Pancreas (tissue), 10 donors: ENCODE results near the gene NHLRC2. TPM values are rescaled to one million over a fixed set of nuclear protein-coding genes. Genes with fewer than 3 reads are reported as not detected.
A peak's percentile ranks its signal among the peaks of the same experiment; 100 is the strongest.
"Not testable (repeated sequence)": the region's sequence is repeated elsewhere in the genome, so short reads cannot be mapped to it uniquely, and the experiment has no call there.

Experiments used
- ATAC-seq, 4 donors: fragments of 200-7000 bp; cut with Tn5 transposase; one replicate each; pipeline versions ENCODE4 v1.8.0 to v1.9.1; 2020; ENCODE audit warnings: mild to moderate bottlenecking in 4 of 4, moderate library complexity in 4 of 4
- DNase-seq, 6 donors: peaks; one replicate each; pipeline ENCODE4 v3.0.0-alpha.2; 2020
- FAIRE-seq: peaks from 2 replicates; lab custom pipeline; 2012; peaks lifted over from hg19 to GRCh38; lab: Jason Lieb, UNC
- H3K27ac ChIP-seq, 4 donors: fragments of 200-600 bp; sonication (generic); 1 replicate in 3 of 4; 2 replicates in 1 of 4; pipeline versions ENCODE4 v1.5.0 to v1.8.0; 2020
- H3K27me3 ChIP-seq, 4 donors: fragments of 200-600 bp; one replicate each; pipeline ENCODE4 v1.8.0; 2021
- H3K36me3 ChIP-seq, 3 donors: fragments of 200-600 bp; sonication (generic) in 1 of 3; one replicate each; pipeline versions ENCODE4 v1.5.0 to v1.8.0; 2020 to 2021
- H3K4me1 ChIP-seq, 3 donors: fragments of 200-600 bp; one replicate each; pipeline ENCODE4 v1.8.0; 2021
- H3K4me3 ChIP-seq, 4 donors: fragments of 200-600 bp; sonication (generic) in 2 of 4; one replicate each; pipeline versions ENCODE4 v1.5.0 to v1.8.0; 2020 to 2021
- H3K9me3 ChIP-seq, 4 donors: fragments of 200-600 bp; one replicate each; pipeline ENCODE4 v1.8.0; 2021
- WGBS, 2 donors: extraction: QIAGEN DNeasy Blood & Tissue Kit; methylation state at CpG; one replicate each; pipeline ENCODE4 v1.1.7; 2013; 5-methylcytosine and 5-hydroxymethylcytosine counted together
- intact Hi-C, 3 donors: fragments of 100-400 bp; cut with DNase I; formaldehyde crosslinking; loops; one replicate each; pipeline versions ENCODE4 v1.11.1 to v1.14.2; 2022
- polyA plus RNA-seq, 2 donors: library from polyadenylated mRNA; stranded (reverse); fragments of 200-250 nt; gene quantifications; one replicate each; pipeline ENCODE4 v1.2.3, GENCODE V29; 2013
- total RNA-seq, 6 donors: library from RNA; stranded (reverse); fragmentation: NEBNext Ultra II Directional in 4 of 6; extraction: Animal tissue kit (Norgen Biotek cat#: 25700) in 4 of 6; gene quantifications; one replicate each; pipeline versions ENCODE4 v1.2.1 to v1.2.4, GENCODE V29; 2021 to 2023
- TF ChIP-seq, protein P1 (sequence below), 4 donors: fragments of 200-600 bp; sonication (generic) in 3 of 4; IDR thresholded peaks; one replicate each; pipeline versions ENCODE4 v1.5.0 to v1.8.0; 2021; ENCODE audit warnings: antibody characterized with exemption in 4 of 4
- donor health status: healthy with polysubstance abuse.
- donor health status: DM: no; HTN: no; CAD: no; lungs with moderate emphysema.
- donor health status: DM: no; HTN: no; CAD: no.
- donor health status: control.
- donor health status: control.
- donor health status: Bipolar disorder and iron deficiency.
- donor health status: DM: yes; HTN: yes; CAD: no.
- donor health status: DM: no; HTN: no; CAD: no.
- donor health status: DM: no; HTN: no; CAD: no.
- donor health status: DM: yes; HTN: yes; CAD: no.

Gene NHLRC2
- total and polyA plus RNA-seq, 8 donors: 4.3 to 24.0 (median 17.4) TPM

DNA sequence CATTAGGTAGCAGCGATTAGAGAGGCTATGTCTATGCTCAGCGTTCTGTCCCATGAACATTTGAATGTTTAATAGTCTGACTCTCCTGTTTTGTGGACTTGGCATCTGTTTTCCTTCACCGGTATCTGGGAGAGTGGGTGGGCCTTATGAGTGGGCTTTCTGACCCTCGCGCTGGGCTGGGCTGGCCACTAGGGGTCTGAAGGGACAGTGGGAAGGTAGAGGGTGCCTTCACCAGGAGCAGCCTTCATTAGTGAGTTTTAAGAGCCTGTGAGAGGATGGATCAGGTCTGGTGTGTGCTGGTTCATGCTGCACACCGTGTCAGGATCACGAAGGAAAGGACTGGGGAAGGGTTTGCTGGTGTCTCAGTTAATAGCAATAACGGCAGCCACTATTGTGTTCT is 34.0 kb upstream of the NHLRC2 start:
- peak in 1 of 4 donors; percentile 11 for ATAC-seq
- Histone ChIP-seq H3K27ac (no peak overlapping the region), H3K4me1 (peaks cover 4 to 15% (median 6%) of the 10 kb centered on the region in 3 donors), H3K36me3 (no peaks in the 10 kb centered on the region), H3K4me3 (no peak overlapping the region), H3K9me3 (no peaks in the 10 kb centered on the region), H3K27me3 (no peaks in the 10 kb centered on the region)
- 67 to 68% methylated on average over 8 of the region's 8 CpGs for WGBS, 2 donors
- no peak for FAIRE-seq
- TF ChIP-seq, protein P1, sequence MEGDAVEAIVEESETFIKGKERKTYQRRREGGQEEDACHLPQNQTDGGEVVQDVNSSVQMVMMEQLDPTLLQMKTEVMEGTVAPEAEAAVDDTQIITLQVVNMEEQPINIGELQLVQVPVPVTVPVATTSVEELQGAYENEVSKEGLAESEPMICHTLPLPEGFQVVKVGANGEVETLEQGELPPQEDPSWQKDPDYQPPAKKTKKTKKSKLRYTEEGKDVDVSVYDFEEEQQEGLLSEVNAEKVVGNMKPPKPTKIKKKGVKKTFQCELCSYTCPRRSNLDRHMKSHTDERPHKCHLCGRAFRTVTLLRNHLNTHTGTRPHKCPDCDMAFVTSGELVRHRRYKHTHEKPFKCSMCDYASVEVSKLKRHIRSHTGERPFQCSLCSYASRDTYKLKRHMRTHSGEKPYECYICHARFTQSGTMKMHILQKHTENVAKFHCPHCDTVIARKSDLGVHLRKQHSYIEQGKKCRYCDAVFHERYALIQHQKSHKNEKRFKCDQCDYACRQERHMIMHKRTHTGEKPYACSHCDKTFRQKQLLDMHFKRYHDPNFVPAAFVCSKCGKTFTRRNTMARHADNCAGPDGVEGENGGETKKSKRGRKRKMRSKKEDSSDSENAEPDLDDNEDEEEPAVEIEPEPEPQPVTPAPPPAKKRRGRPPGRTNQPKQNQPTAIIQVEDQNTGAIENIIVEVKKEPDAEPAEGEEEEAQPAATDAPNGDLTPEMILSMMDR (IDR thresholded peaks at IDR 0.05): no peak
- DNase-seq: no peak
- intact Hi-C loops: no loop called here

DNA sequence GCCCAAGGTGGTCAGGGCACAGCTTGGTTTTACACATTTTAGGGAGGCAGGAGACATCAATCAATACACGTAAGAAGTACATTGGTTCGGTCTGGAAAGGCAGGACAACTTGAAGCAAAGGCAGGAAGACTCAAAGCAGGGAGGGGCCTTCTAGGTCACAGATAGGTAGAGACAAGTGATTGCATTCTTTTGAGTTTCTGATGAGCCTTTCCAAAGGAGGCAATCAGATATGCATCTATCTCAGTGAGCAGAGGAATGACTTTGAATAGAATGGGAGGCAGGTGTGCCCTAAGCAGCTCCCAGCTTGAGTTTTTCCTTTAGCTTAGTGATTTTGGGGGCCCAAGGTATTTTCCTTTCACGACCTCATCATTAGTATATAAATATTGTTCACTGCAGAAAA is 33.2 kb upstream of the NHLRC2 start:
- H3K9me3 ChIP-seq, ATAC-seq, intact Hi-C loops, H3K27ac ChIP-seq, FAIRE-seq, DNase-seq, H3K36me3 ChIP-seq, H3K4me3 ChIP-seq, H3K27me3 ChIP-seq: not testable (repeated sequence)
- 75 to 87% methylated on average over 3 of the region's 3 CpGs for WGBS, 2 donors
- peaks cover 4 to 12% (median 5%) of the 10 kb centered on the region in 3 donors for H3K4me1 ChIP-seq

DNA sequence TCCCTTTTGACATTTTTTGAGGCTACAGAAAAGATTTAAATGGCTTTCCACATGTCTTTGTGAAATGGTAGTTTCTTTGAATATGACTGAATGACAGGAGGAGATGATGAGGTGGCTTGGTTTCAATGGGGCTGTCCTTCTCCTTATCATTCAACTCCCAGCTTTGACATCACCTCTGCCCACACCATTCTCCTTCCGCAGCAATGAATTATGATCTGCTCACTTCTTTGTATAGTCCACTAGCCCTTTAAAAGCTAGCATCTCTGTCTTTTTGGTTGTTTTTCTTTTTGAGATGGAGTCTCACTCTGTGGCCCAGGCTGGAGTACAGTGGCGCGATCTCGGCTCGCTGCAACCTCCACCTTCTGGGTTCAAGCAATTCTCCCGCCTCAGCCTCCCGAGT is 32.3 kb upstream of the NHLRC2 start:
- Histone ChIP-seq H3K9me3 (no peaks in the 10 kb centered on the region), H3K4me1 (peaks cover 0 to 10% (median 2%) of the 10 kb centered on the region in 3 donors), H3K4me3 (no peak overlapping the region), H3K36me3 (no peaks in the 10 kb centered on the region), H3K27me3 (no peaks in the 10 kb centered on the region), H3K27ac (no peak overlapping the region)
- intact Hi-C loops: no loop called here
- TF ChIP-seq, protein P1 (IDR thresholded peaks at IDR 0.05): no peak
- DNase-seq (no peak), FAIRE-seq (no peak), ATAC-seq (no peak)
- 95 to 96% methylated on average over 7 of the region's 7 CpGs for WGBS, 2 donors

DNA sequence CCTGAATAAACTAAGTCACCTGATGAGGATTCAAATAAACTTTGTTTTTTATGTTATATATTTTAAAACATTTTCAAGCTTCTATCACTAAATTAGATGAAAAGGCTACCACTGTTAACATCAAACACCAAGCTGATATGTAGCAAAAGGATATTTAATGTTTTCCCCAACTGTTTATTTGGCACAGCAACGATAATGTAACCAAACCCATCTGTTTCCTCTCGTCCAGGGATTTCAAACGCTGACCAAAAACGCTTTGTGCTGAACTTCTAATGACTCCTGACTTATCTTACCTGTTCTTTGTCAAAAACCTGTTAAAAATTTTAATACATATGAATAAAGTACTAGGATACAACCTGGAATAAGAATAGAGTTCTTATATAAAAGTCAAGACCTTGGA is 31.1 kb upstream of the NHLRC2 start:
- Histone ChIP-seq H3K27me3 (no peaks in the 10 kb centered on the region), H3K36me3 (no peaks in the 10 kb centered on the region), H3K27ac (no peak overlapping the region), H3K9me3 (no peaks in the 10 kb centered on the region), H3K4me1 (peaks cover 0 to 10% (median 0%) of the 10 kb centered on the region in 3 donors), H3K4me3 (no peak overlapping the region)
- DNase-seq (no peak), ATAC-seq (no peak), FAIRE-seq (no peak)
- intact Hi-C loops: no loop called here
- TF ChIP-seq, protein P1 (IDR thresholded peaks at IDR 0.05): no peak
- 24 to 28% methylated on average over 4 of the region's 4 CpGs for WGBS, 2 donors

DNA sequence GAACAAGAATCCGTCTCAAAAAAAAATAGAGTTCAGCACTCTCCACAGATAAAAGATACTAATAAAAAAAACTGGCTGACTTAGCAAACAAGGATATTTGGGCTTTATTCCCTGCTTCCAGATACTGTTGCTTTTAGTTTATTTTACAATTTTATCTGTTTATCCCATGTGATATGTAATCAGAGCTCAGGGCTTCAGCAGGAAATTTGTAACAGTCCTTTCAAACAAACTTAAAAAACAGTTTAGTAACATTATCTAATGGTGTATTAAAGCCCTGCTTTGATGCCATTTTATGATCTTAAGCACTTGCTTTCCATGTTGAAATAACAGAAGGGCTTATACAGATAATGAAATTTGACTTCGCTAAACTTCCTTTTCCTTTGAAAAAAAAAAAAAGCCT is 28.7 kb upstream of the NHLRC2 start:
- WGBS, 2 donors: 50 to 63% methylated on average over 2 of the region's 2 CpGs
- no peak overlapping the region for H3K27ac ChIP-seq
- no peak for FAIRE-seq
- no peaks in the 10 kb centered on the region for H3K27me3 ChIP-seq
- TF ChIP-seq, protein P1 (IDR thresholded peaks at IDR 0.05): no peak
- intact Hi-C loops: no loop called here
- no peak for ATAC-seq
- no peaks in the 10 kb centered on the region for H3K9me3 ChIP-seq
- no peak for DNase-seq
- no peaks in the 10 kb centered on the region for H3K36me3 ChIP-seq
- H3K4me3 ChIP-seq: no peak overlapping the region
- peaks cover 0 to 10% (median 0%) of the 10 kb centered on the region in 3 donors for H3K4me1 ChIP-seq

DNA sequence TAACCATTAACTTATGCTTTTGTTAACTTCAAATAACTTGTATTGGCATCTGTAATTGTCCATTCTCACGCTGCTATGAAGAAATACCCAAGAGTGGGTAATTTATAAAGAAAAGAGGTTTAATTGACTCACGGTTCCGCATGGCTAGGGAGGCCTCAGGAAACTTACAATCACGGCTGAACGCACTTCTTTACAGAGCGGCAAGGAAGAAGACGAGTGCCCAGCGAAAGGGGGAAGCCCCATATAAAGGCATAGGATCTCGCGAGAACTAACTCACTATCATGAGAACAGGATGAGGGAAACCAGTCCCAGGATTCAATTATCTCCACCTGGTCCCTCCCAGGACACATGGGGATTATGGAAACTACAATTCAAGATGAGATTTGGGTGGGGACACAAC is 25.9 kb upstream of the NHLRC2 start:
- H3K9me3 ChIP-seq, H3K27ac ChIP-seq, FAIRE-seq, ATAC-seq, H3K36me3 ChIP-seq, H3K4me3 ChIP-seq, DNase-seq, intact Hi-C loops, H3K4me1 ChIP-seq, H3K27me3 ChIP-seq: not testable (repeated sequence)
- WGBS, 2 donors: 95 to 98% methylated on average over 10 of the region's 10 CpGs
